ENCODE data around the gene BMP8A. TPM values are rescaled to one million over a fixed set of nuclear protein-coding genes. Genes with fewer than 3 reads are reported as not detected.
"Not testable (repeated sequence)": the region's sequence is repeated elsewhere in the genome, so short reads cannot be mapped to it uniquely, and the experiment has no call there.

The BMP8A gene
- total RNA-seq, 2 experiments from 2014 or later = not detected

GRCh38 chr1:39467108-39467720 is 24.2 kb upstream of the BMP8A start:
- POLR2A ChIA-PET; intact Hi-C loops (cut with micrococcal nuclease); H3K4me3 Mint-ChIP-seq; H3K27ac Mint-ChIP-seq; H3K9me3 Mint-ChIP-seq; DNase-seq; H3K27me3 Mint-ChIP-seq; H3K4me1 Mint-ChIP-seq (ENCODE audit: low read depth): not testable (repeated sequence)
- peaks cover 35% of the 10 kb centered on the region for H3K36me3 Mint-ChIP-seq
- CTCF ChIA-PET = interaction anchor here (2.1 kb wide), 1 partner anchor 369 kb away, joined by 6 read pairs; no protein-coding TSS in a partner anchor

- CTCF ChIA-PET = interaction anchor here (0.6 to 2.1 kb wide), 3 partner anchors 22 to 371 kb away, joined by 3 to 6 read pairs (median 4); no protein-coding TSS in a partner anchor
- peaks cover 9% of the 10 kb centered on the region for H3K4me1 Mint-ChIP-seq (ENCODE audit: low read depth)
- H3K36me3 Mint-ChIP-seq = peaks cover 28% of the 10 kb centered on the region
- H3K4me3 Mint-ChIP-seq = no peak overlapping the region
- intact Hi-C loops (cut with micrococcal nuclease) = no loop called here
- no peaks in the 10 kb centered on the region for H3K9me3 Mint-ChIP-seq
- POLR2A ChIA-PET = no interaction called here
- no peaks in the 10 kb centered on the region for H3K27me3 Mint-ChIP-seq
- H3K27ac Mint-ChIP-seq = no peak overlapping the region
- DNase-seq = no peak
Observed at GRCh38 chr1:39469150-39469549, 22.3 kb upstream of the BMP8A start.

- H3K36me3 Mint-ChIP-seq = peaks cover 27% of the 10 kb centered on the region
- POLR2A ChIA-PET = no interaction called here
- no peak overlapping the region for H3K27ac Mint-ChIP-seq
- H3K4me1 Mint-ChIP-seq (ENCODE audit: low read depth) = peaks cover 9% of the 10 kb centered on the region
- no peak overlapping the region for H3K4me3 Mint-ChIP-seq
- CTCF ChIA-PET = interaction anchor here (0.5 to 1.6 kb wide), 5 partner anchors 9 to 156 kb away, joined by 3 to 5 read pairs (median 3); no protein-coding TSS in a partner anchor
- no peaks in the 10 kb centered on the region for H3K9me3 Mint-ChIP-seq
- intact Hi-C loops (cut with micrococcal nuclease) = no loop called here
- H3K27me3 Mint-ChIP-seq = no peaks in the 10 kb centered on the region
- DNase-seq = no peak
Observed at GRCh38 chr1:39470040-39470439, 21.4 kb upstream of the BMP8A start.

- intact Hi-C loops (cut with micrococcal nuclease) = no loop called here
- CTCF ChIA-PET = no interaction called here
- Mint-ChIP-seq H3K27me3 (no peaks in the 10 kb centered on the region), H3K9me3 (no peaks in the 10 kb centered on the region), H3K4me3 (no peak overlapping the region), H3K27ac (no peak overlapping the region), H3K4me1 (ENCODE audit: low read depth) (no peaks in the 10 kb centered on the region), H3K36me3 (peaks cover 25% of the 10 kb centered on the region)
- no peak for DNase-seq
- POLR2A ChIA-PET = no interaction called here
Observed at GRCh38 chr1:39472826-39473225, 18.6 kb upstream of the BMP8A start.

- POLR2A ChIA-PET = no interaction called here
- Mint-ChIP-seq H3K9me3 (no peaks in the 10 kb centered on the region), H3K27me3 (no peaks in the 10 kb centered on the region), H3K36me3 (peaks cover 25% of the 10 kb centered on the region), H3K4me1 (ENCODE audit: low read depth) (no peaks in the 10 kb centered on the region), H3K4me3 (no peak overlapping the region), H3K27ac (no peak overlapping the region)
- no peak for DNase-seq
- intact Hi-C loops (cut with micrococcal nuclease) = no loop called here
- CTCF ChIA-PET = no interaction called here
Observed at GRCh38 chr1:39473324-39473723, 18.1 kb upstream of the BMP8A start.

GRCh38 chr1:39474810-39475209 is 16.6 kb upstream of the BMP8A start:
- CTCF ChIA-PET = no interaction called here
- DNase-seq = no peak
- Mint-ChIP-seq H3K27me3 (no peaks in the 10 kb centered on the region), H3K4me3 (no peak overlapping the region), H3K9me3 (no peaks in the 10 kb centered on the region), H3K36me3 (peaks cover 28% of the 10 kb centered on the region), H3K4me1 (ENCODE audit: low read depth) (no peaks in the 10 kb centered on the region), H3K27ac (peak overlapping the region; percentile 49)
- POLR2A ChIA-PET = interaction anchor here (0.9 kb wide), 1 partner anchor 163 kb away, joined by 3 read pairs; no protein-coding TSS in a partner anchor
- intact Hi-C loops (cut with micrococcal nuclease) = no loop called here

- H3K27me3 Mint-ChIP-seq; CTCF ChIA-PET; intact Hi-C loops (cut with micrococcal nuclease); H3K9me3 Mint-ChIP-seq; DNase-seq; H3K4me3 Mint-ChIP-seq; H3K4me1 Mint-ChIP-seq (ENCODE audit: low read depth): not testable (repeated sequence)
- POLR2A ChIA-PET = interaction anchor here (0.9 kb wide), 1 partner anchor 163 kb away, joined by 3 read pairs; no protein-coding TSS in a partner anchor
- Mint-ChIP-seq H3K36me3 (peaks cover 32% of the 10 kb centered on the region), H3K27ac (peak overlapping the region; percentile 40)
Observed at GRCh38 chr1:39475551-39475950, 15.9 kb upstream of the BMP8A start.

- intact Hi-C loops (cut with micrococcal nuclease) = no loop called here
- Mint-ChIP-seq H3K4me3 (no peak overlapping the region), H3K27me3 (no peaks in the 10 kb centered on the region), H3K27ac (no peak overlapping the region), H3K36me3 (peaks cover 35% of the 10 kb centered on the region), H3K9me3 (no peaks in the 10 kb centered on the region), H3K4me1 (ENCODE audit: low read depth) (no peaks in the 10 kb centered on the region)
- ChIA-PET POLR2A (no interaction called here), CTCF (interaction anchor here (1.1 kb wide), 1 partner anchor 380 kb away, joined by 3 read pairs; no protein-coding TSS in a partner anchor)
- DNase-seq = no peak
Observed at GRCh38 chr1:39478126-39478915, 13.1 kb upstream of the BMP8A start.

- H3K4me3 Mint-ChIP-seq = no peak overlapping the region
- ChIA-PET POLR2A (no interaction called here), CTCF (interaction anchor here (1.3 to 1.5 kb wide), 2 partner anchors 10 to 70 kb away, joined by 4 to 5 read pairs; no protein-coding TSS in a partner anchor)
- no peaks in the 10 kb centered on the region for H3K9me3 Mint-ChIP-seq
- H3K4me1 Mint-ChIP-seq (ENCODE audit: low read depth) = no peaks in the 10 kb centered on the region
- peaks cover 36% of the 10 kb centered on the region for H3K36me3 Mint-ChIP-seq
- intact Hi-C loops (cut with micrococcal nuclease) = no loop called here
- H3K27ac Mint-ChIP-seq = no peak overlapping the region
- H3K27me3 Mint-ChIP-seq = no peaks in the 10 kb centered on the region
- DNase-seq = no peak
Observed at GRCh38 chr1:39481289-39481688, 10.1 kb upstream of the BMP8A start.

GRCh38 chr1:39483276-39483675 is 8.2 kb upstream of the BMP8A start:
- intact Hi-C loops (cut with micrococcal nuclease) = no loop called here
- H3K36me3 Mint-ChIP-seq = peaks cover 41% of the 10 kb centered on the region
- H3K4me1 Mint-ChIP-seq (ENCODE audit: low read depth) = no peaks in the 10 kb centered on the region
- peak overlapping the region; percentile 28 for H3K27ac Mint-ChIP-seq
- H3K27me3 Mint-ChIP-seq = no peaks in the 10 kb centered on the region
- DNase-seq = no peak
- ChIA-PET CTCF (no interaction called here), POLR2A (no interaction called here)
- H3K4me3 Mint-ChIP-seq = no peak overlapping the region
- no peaks in the 10 kb centered on the region for H3K9me3 Mint-ChIP-seq

- CTCF ChIA-PET = no interaction called here
- intact Hi-C loops (cut with micrococcal nuclease) = no loop called here
- POLR2A ChIA-PET = no interaction called here
- Mint-ChIP-seq H3K27ac (no peak overlapping the region), H3K4me3 (no peak overlapping the region), H3K27me3 (no peaks in the 10 kb centered on the region), H3K9me3 (no peaks in the 10 kb centered on the region), H3K4me1 (ENCODE audit: low read depth) (no peaks in the 10 kb centered on the region), H3K36me3 (peaks cover 35% of the 10 kb centered on the region)
- no peak for DNase-seq
Observed at GRCh38 chr1:39484564-39484963, 6.9 kb upstream of the BMP8A start.

GRCh38 chr1:39485046-39485803 is 6.2 kb upstream of the BMP8A start:
- intact Hi-C loops (cut with micrococcal nuclease) = no loop called here
- ChIA-PET POLR2A (no interaction called here), CTCF (no interaction called here)
- Mint-ChIP-seq H3K4me1 (ENCODE audit: low read depth) (no peaks in the 10 kb centered on the region), H3K36me3 (peaks cover 29% of the 10 kb centered on the region), H3K9me3 (no peaks in the 10 kb centered on the region), H3K27ac (peak overlapping the region; percentile 18), H3K4me3 (no peak overlapping the region), H3K27me3 (no peaks in the 10 kb centered on the region)
- no peak for DNase-seq

Data from activated CD4-positive, alpha-beta memory T cell treated with anti-CD3 and anti-CD28 coated beads for 36 hours (primary cell).